ENCODE results near the gene PABPN1L. TPM values are rescaled to one million over a fixed set of nuclear protein-coding genes. Genes with fewer than 3 reads are reported as not detected.
A peak's percentile ranks its signal among the peaks of the same experiment; 100 is the strongest.

PABPN1L gene
- polyA plus RNA-seq, 2 donors = 0.04 to 0.14 TPM

- H3K4me1 ChIP-seq (ENCODE audit: control insufficient read depth in 2 of 2, insufficient read depth in 2 of 2, low read length in 1 of 2) = no peaks in the 10 kb centered on the region
- 83 to 86% methylated on average over 14 to 15 of the region's 15 CpGs for WGBS, 2 donors
Measured at GRCh38 chr16:88864099-88864498, 2.4 kb downstream of the PABPN1L start.

GRCh38 chr16:88863426-88863825 lies 3.0 kb downstream of the PABPN1L start:
- H3K9me3 ChIP-seq (ENCODE audit: control insufficient read depth in 2 of 2, insufficient read depth in 1 of 2, low read depth in 1 of 2, low read length in 1 of 2) = no peaks in the 10 kb centered on the region
- H3K36me3 ChIP-seq (ENCODE audit: control insufficient read depth in 2 of 2, insufficient read depth in 2 of 2, low read length in 1 of 2) = peaks cover 3 to 23% of the 10 kb centered on the region in 2 donors
- no peak overlapping the region for H3K27ac ChIP-seq (ENCODE audit: low read depth in 2 of 2, low read length in 1 of 2)
- 80 to 81% methylated on average over 13 of the region's 13 CpGs for WGBS, 2 donors
- no peak overlapping the region for H3K4me3 ChIP-seq (ENCODE audit: low read depth in 1 of 2, low read length in 2 of 2)
- no peaks in the 10 kb centered on the region for H3K27me3 ChIP-seq (ENCODE audit: control insufficient read depth in 1 of 2, insufficient read depth in 2 of 2, low read length in 2 of 2)
- no peaks in the 10 kb centered on the region for H3K4me1 ChIP-seq (ENCODE audit: control insufficient read depth in 2 of 2, insufficient read depth in 2 of 2, low read length in 1 of 2)

More at GRCh38 chr16:88864099-88864498, 2.4 kb downstream of the PABPN1L start:
- H3K9me3 ChIP-seq (ENCODE audit: control insufficient read depth in 2 of 2, insufficient read depth in 1 of 2, low read depth in 1 of 2, low read length in 1 of 2) = no peaks in the 10 kb centered on the region
- no peak overlapping the region for H3K27ac ChIP-seq (ENCODE audit: low read depth in 2 of 2, low read length in 1 of 2)
- H3K36me3 ChIP-seq (ENCODE audit: control insufficient read depth in 2 of 2, insufficient read depth in 2 of 2, low read length in 1 of 2) = peaks cover 3 to 22% of the 10 kb centered on the region in 2 donors
- H3K27me3 ChIP-seq (ENCODE audit: control insufficient read depth in 1 of 2, insufficient read depth in 2 of 2, low read length in 2 of 2) = no peaks in the 10 kb centered on the region
- H3K4me3 ChIP-seq (ENCODE audit: low read depth in 1 of 2, low read length in 2 of 2) = no peak overlapping the region

GRCh38 chr16:88862968-88863367 lies 3.5 kb downstream of the PABPN1L start:
- H3K36me3 ChIP-seq (ENCODE audit: control insufficient read depth in 2 of 2, insufficient read depth in 2 of 2, low read length in 1 of 2) = peaks cover 3 to 23% of the 10 kb centered on the region in 2 donors
- H3K27ac ChIP-seq (ENCODE audit: low read depth in 2 of 2, low read length in 1 of 2) = no peak overlapping the region
- no peak overlapping the region for H3K4me3 ChIP-seq (ENCODE audit: low read depth in 1 of 2, low read length in 2 of 2)
- H3K27me3 ChIP-seq (ENCODE audit: control insufficient read depth in 1 of 2, insufficient read depth in 2 of 2, low read length in 2 of 2) = no peaks in the 10 kb centered on the region
- WGBS, 2 donors = 88 to 94% methylated on average over 25 of the region's 25 CpGs
- no peaks in the 10 kb centered on the region for H3K9me3 ChIP-seq (ENCODE audit: control insufficient read depth in 2 of 2, insufficient read depth in 1 of 2, low read depth in 1 of 2, low read length in 1 of 2)
- peaks cover 0 to 4% of the 10 kb centered on the region in 2 donors for H3K4me1 ChIP-seq (ENCODE audit: control insufficient read depth in 2 of 2, insufficient read depth in 2 of 2, low read length in 1 of 2)

DNA sequence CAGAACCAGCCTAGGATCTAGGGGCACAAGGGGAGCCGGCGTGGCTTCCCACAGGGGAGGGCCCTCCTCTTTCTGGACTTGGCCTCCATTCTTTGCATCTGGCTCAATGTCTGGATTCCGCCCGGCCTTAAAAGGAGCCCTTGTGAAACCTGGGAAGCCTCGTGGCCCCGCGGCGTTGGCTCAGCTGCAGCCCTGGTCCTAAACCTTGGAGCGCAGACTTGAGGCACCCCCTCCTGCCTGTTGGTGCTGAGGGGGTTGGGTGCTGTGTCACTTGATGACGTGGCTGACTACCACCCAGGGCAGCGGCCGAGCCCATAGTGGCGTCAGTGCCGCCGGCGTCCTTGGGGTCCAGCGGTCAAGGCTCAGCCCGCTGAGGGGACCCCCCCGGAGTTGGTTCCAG lies 5.1 kb downstream of the PABPN1L start:
- no peaks in the 10 kb centered on the region for H3K27me3 ChIP-seq (ENCODE audit: control insufficient read depth in 1 of 2, insufficient read depth in 2 of 2, low read length in 2 of 2)
- 93 to 95% methylated on average over 17 to 19 of the region's 19 CpGs for WGBS, 2 donors
- H3K36me3 ChIP-seq (ENCODE audit: control insufficient read depth in 2 of 2, insufficient read depth in 2 of 2, low read length in 1 of 2) = peaks cover 3 to 23% of the 10 kb centered on the region in 2 donors
- no peak overlapping the region for H3K4me3 ChIP-seq (ENCODE audit: low read depth in 1 of 2, low read length in 2 of 2)
- no peak overlapping the region for H3K27ac ChIP-seq (ENCODE audit: low read depth in 2 of 2, low read length in 1 of 2)
- no peaks in the 10 kb centered on the region for H3K9me3 ChIP-seq (ENCODE audit: control insufficient read depth in 2 of 2, insufficient read depth in 1 of 2, low read depth in 1 of 2, low read length in 1 of 2)
- H3K4me1 ChIP-seq (ENCODE audit: control insufficient read depth in 2 of 2, insufficient read depth in 2 of 2, low read length in 1 of 2) = peaks cover 0 to 6% of the 10 kb centered on the region in 2 donors

GRCh38 chr16:88859381-88860091 lies 6.9 kb downstream of the PABPN1L start:
- H3K4me3 ChIP-seq (ENCODE audit: low read depth in 1 of 2, low read length in 2 of 2) = no peak overlapping the region
- H3K27me3 ChIP-seq (ENCODE audit: control insufficient read depth in 1 of 2, insufficient read depth in 2 of 2, low read length in 2 of 2) = no peaks in the 10 kb centered on the region
- no peaks in the 10 kb centered on the region for H3K9me3 ChIP-seq (ENCODE audit: control insufficient read depth in 2 of 2, insufficient read depth in 1 of 2, low read depth in 1 of 2, low read length in 1 of 2)
- peaks cover 3 to 23% of the 10 kb centered on the region in 2 donors for H3K36me3 ChIP-seq (ENCODE audit: control insufficient read depth in 2 of 2, insufficient read depth in 2 of 2, low read length in 1 of 2)
- 91 to 92% methylated on average over 20 of the region's 20 CpGs for WGBS, 2 donors
- peaks cover 3 to 11% of the 10 kb centered on the region in 2 donors for H3K4me1 ChIP-seq (ENCODE audit: control insufficient read depth in 2 of 2, insufficient read depth in 2 of 2, low read length in 1 of 2)
- no peak overlapping the region for H3K27ac ChIP-seq (ENCODE audit: low read depth in 2 of 2, low read length in 1 of 2)

DNA sequence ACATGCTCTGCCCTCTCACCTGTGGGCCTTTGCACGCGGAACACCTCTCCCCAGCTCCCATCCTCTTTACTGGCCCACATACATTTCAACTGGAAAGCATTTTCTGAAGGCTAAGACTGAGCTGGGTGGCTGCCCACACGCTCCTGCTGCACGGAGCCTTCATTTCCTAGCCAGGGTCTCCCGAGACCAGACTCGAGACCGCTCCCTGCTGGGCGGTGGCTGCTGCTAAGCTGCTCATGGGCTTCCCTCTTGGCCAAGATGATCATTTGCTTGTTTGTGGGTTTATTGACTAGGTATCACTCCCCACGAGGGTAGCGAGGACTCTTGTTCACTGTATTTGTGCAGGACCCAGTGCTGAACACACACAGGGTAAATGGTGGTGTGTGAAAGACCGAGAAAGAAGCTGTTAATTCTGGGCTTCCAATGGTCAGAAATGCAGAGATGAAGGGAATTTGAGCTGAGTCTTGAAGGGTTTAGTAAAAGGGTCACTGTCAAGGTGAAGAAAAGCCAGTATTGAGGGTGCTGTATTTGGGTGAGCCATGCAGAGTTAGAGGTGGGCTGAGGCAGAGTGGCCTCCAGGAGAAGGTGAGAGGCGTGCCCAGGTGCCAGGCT lies 8.6 kb downstream of the PABPN1L start:
- Histone ChIP-seq H3K9me3 (ENCODE audit: control insufficient read depth in 2 of 2, insufficient read depth in 1 of 2, low read depth in 1 of 2, low read length in 1 of 2) (no peaks in the 10 kb centered on the region), H3K36me3 (ENCODE audit: control insufficient read depth in 2 of 2, insufficient read depth in 2 of 2, low read length in 1 of 2) (peaks cover 3 to 30% of the 10 kb centered on the region in 2 donors), H3K27ac (ENCODE audit: low read depth in 2 of 2, low read length in 1 of 2) (peak overlapping the region; percentile 60 to 72), H3K4me3 (ENCODE audit: low read depth in 1 of 2, low read length in 2 of 2) (peak overlapping the region; percentile 82 to 93), H3K27me3 (ENCODE audit: control insufficient read depth in 1 of 2, insufficient read depth in 2 of 2, low read length in 2 of 2) (no peaks in the 10 kb centered on the region), H3K4me1 (ENCODE audit: control insufficient read depth in 2 of 2, insufficient read depth in 2 of 2, low read length in 1 of 2) (peaks cover 3 to 11% of the 10 kb centered on the region in 2 donors)
- WGBS, 2 donors = 13 to 16% methylated on average over 12 of the region's 12 CpGs

GRCh38 chr16:88856828-88857727 lies 9.4 kb downstream of the PABPN1L start, which contains the start of the genes GALNS and TRAPPC2L:
TSS of gene GALNS (minus strand) at chr16:88856947. CDS start at chr16:88856877, 70 bp downstream.
TSS of gene TRAPPC2L (plus strand) at chr16:88857127. CDS start at chr16:88857151, 24 bp downstream.
- H3K4me3 ChIP-seq (ENCODE audit: low read depth in 1 of 2, low read length in 2 of 2) = peak within 1 kb of the TSS; percentile 82 to 93
- no peaks in the 10 kb centered on the region for H3K9me3 ChIP-seq (ENCODE audit: control insufficient read depth in 2 of 2, insufficient read depth in 1 of 2, low read depth in 1 of 2, low read length in 1 of 2)
- H3K4me1 ChIP-seq (ENCODE audit: control insufficient read depth in 2 of 2, insufficient read depth in 2 of 2, low read length in 1 of 2) = peaks cover 3 to 11% of the 10 kb centered on the region in 2 donors
- no peaks in the 10 kb centered on the region for H3K27me3 ChIP-seq (ENCODE audit: control insufficient read depth in 1 of 2, insufficient read depth in 2 of 2, low read length in 2 of 2)
- 0 to 1% methylated on average over 74 to 87 of the region's 87 CpGs for WGBS, 2 donors
- peak within 1 kb of the TSS; percentile 78 to 89 for H3K27ac ChIP-seq (ENCODE audit: low read depth in 2 of 2, low read length in 1 of 2)
- H3K36me3 ChIP-seq (ENCODE audit: control insufficient read depth in 2 of 2, insufficient read depth in 2 of 2, low read length in 1 of 2) = peaks cover 3 to 28% of the 10 kb centered on the region in 2 donors

DNA sequence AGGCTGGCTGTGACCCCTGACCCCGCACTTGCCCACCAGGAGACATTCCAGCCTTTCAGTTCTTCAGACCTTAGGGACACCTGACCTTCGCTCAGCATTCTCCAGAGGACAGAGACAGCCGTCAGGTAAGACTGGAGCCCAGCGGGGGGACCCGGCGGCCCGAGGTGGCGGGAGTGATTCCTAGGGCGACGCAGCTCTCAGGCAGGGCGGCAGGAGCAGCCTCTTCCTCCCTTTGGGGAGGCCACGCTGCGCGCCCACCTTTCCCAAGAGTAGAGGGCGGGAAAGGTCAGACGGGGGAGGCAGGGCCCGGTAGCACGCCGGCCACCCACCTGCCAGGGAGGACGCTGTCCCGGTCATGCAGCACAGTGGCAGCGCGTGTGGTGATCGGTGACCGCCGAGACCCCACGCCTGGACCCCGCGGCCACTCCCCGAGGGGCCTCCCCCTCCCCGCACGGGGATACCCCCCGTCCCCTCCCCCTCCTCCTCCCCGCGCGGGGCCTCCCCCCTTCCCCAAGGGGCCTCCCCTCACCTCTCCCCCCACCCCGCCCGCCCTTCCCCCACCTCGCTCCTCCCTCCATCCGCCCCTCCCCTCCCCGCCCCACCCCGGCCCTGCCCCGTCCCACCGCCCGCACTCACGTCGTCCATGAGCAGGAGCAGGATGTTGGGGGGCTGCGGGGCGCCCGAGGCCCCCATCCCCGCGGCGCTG lies 10.2 kb downstream of the PABPN1L start:
- Histone ChIP-seq H3K27ac (ENCODE audit: low read depth in 2 of 2, low read length in 1 of 2) (peak overlapping the region; percentile 78 to 89), H3K4me3 (ENCODE audit: low read depth in 1 of 2, low read length in 2 of 2) (peak overlapping the region; percentile 79 to 82), H3K4me1 (ENCODE audit: control insufficient read depth in 2 of 2, insufficient read depth in 2 of 2, low read length in 1 of 2) (peaks cover 3 to 11% of the 10 kb centered on the region in 2 donors), H3K36me3 (ENCODE audit: control insufficient read depth in 2 of 2, insufficient read depth in 2 of 2, low read length in 1 of 2) (peaks cover 3 to 22% of the 10 kb centered on the region in 2 donors), H3K27me3 (ENCODE audit: control insufficient read depth in 1 of 2, insufficient read depth in 2 of 2, low read length in 2 of 2) (no peaks in the 10 kb centered on the region), H3K9me3 (ENCODE audit: control insufficient read depth in 2 of 2, insufficient read depth in 1 of 2, low read depth in 1 of 2, low read length in 1 of 2) (no peaks in the 10 kb centered on the region)
- WGBS, 2 donors = 10 to 11% methylated on average over 30 to 47 of the region's 53 CpGs
